NCI-H128 (cell line): Measurements from ENCODE around the gene FAM13A.
"Not testable (repeated sequence)": the region's sequence is repeated elsewhere in the genome, so short reads cannot be mapped to it uniquely, and the experiment has no call there.

ENCODE experiments used
- DNase-seq: peaks from one replicate; lab custom pipeline; 2025; ENCODE audit not compliant: unreplicated experiment; lab: John Stamatoyannopoulos, UW

Gene FAM13A

DNA sequence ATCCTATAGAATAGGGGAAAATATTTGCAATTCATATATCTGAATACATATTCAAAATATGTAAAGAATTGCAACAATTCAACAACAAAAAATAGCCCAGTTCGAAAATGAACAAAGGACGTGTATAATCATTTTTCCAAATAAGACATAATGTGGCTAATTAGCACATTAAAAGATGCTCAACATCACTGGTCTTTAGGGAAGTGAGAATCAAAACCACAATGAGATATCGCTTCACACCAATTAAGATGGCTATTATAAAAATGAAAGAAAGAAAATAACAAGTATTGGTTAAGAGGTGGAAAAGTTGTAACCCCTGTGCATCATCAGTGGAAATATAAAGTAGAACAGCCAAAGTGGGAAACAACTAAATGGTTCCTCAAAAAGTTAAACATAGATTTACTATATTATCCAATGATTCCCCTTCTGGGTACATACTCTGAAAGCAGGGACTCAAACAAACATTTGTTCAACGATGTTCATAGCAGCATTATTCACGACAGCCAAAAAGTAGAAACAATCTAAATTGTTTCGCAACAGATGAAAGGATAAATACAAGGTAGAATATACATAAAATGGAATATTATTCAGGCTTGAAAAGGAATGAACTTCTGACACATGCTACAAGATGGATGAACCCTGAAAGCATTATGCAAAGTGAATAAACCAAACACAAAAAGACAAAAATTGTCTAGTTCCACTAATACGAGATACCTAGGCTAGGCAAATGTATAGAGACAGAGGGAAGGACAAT, 12.7 kb downstream of the FAM13A start:
- DNase-seq, result no peak

DNA sequence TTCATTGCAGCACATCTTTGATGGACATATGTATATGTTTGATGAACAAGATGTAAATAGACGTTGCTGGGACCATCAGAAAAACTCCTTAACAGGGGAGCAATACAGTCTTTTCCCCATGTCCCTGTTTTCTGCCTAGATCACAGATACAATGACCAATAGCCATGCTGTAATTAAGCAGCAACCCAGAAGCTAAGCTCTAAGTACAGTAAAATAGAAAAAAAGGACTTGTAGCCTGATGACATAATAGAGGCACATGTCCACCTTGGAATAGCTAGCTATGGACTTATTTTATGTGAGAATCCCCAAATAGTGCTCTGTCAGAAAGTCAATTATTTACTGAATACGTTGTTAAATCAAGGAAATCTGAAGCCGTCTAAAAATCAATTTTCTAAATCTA, 14.9 kb downstream of the FAM13A start:
- DNase-seq, result no peak

DNA sequence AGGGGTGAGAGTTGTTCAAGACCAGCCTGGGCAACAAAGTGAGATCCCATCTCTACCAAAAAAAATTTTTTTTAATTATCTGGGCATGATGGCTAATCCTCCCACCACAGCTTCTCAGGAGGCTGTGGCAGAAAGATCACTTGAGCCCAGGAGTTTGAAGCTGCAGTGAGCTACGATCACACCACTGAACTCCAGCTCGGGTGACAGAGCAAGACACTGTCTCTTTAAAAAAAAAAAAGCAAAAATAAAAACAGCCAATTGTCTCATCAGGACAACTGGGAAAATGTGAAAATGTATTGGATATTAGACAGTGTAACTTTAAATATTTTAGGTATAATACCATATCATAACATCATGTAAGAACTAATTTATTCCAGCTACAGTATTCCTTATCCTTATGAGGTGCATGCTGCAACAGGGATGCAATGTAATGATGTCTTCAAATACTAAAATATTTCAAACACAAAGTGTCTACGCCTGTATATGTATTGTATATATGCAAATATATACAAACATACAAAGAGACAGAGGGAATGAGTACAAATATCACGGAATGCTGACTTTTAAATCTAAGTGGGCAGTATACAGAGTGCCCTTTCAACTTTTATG, 17.2 kb downstream of the FAM13A start:
- DNase-seq, result no peak

DNA sequence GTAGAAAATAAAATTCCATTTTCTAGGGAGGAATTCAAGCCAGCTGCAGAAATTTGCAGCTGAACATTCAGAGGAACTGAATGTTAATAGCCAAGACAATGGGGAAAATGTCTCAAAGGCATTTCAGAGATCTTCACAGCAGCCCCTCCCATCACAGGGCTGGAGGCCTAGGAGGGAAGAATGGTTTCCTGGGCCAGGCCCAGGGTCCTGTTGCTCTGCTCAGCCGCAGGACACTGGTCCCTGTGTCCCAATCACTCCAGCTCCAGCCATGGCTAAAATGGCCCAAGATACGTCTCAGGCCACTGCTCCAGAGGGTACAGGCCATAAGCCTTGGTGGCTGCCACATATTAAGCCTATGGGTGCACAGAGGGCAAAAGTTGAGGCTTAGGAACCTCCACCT, 20.4 kb downstream of the FAM13A start:
- no peak for DNase-seq

DNA sequence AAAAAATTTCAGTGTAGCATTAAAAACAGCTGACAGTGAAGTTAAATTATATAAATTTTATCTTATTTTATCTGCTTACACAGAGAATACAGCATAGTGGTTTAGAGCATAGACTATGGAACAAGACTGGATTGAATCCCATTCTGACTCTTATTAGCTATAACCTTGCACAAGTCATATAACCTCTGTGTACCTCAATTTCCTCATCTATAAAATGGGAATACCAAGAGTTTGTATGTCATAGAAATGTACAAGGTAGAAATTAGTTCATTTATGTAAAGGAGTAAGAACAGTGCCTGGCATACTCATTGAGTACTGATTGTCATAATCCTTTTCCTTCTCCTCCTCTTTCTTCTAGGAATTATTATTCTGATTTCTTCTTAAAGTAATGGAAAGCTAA, 25.7 kb downstream of the FAM13A start:
- no peak for DNase-seq

DNA sequence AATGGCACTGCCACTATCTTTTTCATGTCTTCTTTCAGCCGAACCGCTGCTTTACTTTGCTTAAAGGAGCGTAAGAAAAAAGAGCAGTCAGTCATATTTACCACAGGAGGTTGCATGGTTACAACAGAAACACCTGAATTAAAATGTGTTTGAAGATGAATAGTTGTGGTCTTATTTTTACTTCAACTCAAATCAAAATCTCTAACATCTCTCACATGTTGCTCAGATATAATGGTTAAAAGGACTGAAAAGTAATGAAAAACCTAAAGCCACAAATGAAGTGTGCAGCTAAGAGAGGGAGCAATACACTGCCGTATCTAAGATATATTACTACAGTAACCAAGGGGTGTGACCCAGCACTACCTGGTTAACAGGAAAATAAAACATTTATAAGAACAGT, 27.4 kb downstream of the FAM13A start:
- no peak for DNase-seq

DNA sequence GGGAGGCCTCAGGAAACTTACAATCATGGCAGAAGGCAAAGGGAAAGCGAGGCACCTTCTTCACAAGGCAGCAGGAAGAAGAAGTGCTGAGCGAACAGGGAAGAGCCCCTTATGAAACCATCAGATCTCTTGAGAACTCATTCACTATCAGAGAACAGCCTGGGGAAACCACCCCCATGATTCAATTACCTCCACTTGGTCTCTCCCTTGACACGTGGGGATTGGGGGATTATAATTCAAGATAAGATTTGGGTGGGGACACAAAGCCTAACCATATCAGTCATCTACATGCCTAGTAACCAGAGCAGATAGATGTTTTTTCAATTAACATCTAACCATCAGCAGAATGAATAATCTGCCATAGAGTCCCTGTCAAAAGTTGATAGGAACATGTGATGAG, 30.4 kb downstream of the FAM13A start:
- DNase-seq, result no peak

DNA sequence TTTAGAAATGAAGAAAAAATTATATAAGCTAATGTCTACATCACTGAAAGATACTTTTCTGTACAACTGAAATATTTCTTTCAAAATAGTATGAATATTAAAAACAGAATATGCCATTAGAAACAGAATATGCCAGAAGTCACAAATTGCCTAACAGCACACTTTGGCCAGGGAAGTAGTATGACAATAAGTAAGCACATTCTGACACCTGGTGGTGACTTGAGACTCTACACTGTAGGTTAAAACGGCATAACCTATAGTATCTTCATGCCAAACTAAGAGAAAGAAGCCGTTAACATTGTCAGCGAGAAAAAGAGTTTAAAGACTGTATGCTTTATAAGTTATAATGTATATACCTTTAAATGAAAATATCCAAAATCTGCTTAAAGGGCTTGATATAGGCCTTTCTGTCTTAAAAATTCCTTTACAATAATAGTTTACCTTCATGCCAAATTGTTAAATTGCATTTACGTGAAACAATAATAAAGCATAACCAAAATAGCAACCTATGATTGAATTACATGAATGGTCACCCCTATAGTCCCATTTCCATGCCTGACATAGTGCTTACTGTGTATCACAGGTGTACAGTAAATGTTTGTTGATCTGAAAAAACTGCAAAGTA, 32.8 kb downstream of the FAM13A start:
- DNase-seq, result peak; percentile 33

DNA sequence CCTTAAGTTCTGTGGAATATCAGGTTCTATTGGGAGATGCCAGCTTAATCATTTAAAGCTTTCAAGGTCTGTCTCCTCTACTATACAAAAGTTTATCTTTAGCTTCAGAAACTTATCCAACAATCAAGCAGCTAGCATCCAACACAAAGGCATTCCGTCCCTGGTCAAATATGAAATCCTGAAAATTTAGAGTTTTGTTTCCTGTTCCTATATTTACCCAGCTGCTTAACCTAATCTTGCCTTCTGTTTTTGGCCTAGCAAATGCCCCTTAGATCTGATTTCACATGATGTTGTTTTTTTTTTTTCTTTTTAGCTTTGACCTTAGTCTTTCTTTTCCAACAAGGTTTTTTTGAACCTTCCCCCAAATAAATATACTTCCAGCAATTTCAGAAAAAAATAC, 33.8 kb downstream of the FAM13A start:
- no peak for DNase-seq

DNA sequence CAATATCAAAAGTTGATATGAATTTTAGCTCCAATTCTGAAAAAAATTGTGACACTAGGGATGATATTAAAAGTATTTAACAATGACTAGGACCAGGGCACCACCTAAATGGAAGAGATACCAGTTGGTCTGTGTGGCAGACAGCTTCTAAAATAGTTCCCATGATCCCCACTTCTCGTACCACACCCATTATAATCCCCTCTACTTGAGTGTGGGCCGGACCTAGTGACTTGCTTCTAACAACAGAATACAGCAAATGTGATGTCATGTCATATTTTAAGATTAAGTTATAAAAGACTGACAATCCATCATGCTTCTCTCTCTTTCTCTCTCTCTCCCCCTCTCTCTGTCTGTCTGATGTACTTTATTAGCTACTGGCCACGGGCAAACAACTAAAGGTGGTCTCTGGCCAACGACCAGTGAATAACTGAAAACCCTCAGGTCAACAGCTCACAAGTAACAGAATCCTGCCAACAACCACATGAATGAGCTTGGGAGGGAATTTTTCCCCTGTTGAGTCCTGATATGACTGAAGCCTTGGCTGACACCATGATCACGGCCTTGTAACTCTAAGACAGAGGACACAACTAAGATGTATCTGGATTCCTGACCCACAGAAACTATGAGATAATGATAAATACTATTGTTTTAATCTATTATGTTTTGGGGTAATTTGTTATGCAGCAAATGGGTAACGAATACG, 34.4 kb downstream of the FAM13A start:
- DNase-seq, result no peak

DNA sequence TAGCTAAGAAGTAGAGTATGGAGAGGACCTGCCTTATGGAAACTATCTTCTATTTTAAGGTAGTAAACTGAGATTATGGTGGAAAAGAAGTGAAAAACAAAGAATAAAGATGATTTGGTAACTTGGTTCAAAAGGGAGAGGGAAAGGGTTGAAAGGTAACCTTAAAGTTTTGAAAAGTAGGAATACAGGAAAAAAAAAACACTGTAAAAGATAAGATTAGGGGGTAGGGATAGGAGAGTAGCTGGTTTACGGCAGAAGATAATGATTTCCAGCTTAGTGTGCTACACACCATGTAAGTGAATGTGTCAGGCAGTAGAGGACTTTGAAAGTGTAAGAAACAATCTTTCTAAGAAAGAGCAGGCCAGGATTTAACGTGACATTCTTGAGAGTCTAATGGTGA, 35.3 kb downstream of the FAM13A start:
- no peak for DNase-seq

DNA sequence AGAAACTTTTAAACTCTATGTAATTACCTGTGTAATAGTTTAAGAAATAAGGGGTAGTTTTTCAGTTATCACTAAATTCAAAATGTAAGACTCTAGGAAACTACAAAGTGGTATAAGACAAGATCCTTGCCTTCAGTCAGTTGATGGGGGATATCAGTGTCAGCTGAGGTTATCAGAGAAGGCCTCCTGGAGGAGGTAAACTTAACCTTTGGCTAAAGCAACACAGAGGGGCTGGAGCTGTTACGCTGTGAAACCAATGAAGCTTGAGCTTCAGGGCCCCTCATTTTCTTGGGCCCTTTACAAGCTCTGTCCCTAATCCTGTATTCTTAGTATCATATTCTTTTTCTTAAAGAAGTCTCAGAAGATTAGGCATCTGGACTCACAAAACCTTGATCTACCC, 35.9 kb downstream of the FAM13A start:
- no peak for DNase-seq

DNA sequence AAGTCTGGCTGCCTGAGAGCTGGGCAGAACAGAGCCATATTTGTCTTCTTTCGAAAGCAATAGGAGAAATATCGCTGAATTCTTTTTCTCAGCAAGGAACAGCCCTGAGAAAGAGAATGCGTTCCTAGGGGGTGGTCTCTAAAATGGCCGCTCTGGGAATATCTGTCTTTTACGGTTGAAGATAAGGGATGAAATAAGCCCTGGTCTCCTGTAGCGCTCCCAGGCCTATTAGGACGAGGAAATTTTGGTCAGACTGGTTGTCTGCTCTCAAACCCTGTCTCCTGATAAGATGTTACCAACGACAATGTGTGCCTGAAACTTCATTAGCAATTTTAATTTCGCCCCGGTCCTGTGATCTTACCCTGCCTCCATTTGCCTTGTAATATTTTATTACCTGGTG, 42.1 kb downstream of the FAM13A start:
- DNase-seq, result not testable (repeated sequence)

DNA sequence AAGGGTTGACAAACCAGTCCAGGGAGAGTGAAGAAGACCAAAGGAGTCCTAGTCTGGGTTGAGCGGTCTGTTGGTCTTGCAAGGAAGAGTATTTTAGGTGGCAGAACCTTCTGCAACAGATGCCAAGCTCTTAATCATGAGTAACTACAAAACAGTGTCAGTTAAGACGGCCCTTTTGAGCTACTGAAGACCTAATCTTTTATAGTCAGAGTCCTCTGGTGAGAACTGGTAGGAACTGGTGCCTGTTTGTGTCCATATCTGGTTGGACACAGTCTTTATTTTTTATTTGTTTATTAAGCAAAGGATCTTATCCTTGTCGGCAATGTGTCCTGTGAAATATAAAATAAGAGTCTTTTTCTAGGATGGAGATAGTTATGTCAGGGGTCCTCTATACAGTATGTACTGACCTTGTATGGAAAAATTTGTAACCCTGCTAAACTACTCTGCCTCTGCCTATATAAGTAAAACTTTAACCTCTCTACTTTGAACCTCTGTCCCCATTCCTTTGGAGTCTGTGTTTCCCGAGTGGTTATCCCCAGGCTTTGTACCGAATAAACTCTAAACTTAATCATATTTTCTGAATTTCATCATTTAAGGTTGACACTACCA, 47.1 kb downstream of the FAM13A start:
- DNase-seq, result no peak

DNA sequence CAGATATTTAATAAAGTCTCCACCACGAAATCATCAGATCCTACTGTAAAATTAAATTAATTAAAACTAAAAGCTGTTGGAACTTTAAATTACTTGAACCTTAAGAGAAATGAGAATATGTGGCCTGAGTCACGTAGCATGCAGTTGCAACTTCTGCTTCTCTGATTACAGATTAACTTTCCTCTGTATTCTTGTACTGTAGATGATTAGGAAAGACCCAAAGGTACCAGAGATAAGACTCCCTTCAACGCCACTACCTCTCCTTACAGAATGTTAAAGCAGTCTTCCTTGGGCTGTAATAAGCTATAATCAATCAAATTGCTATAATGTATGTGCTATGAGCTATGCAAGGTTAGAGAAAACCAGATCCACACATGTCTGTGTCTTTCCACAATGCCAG, 47.9 kb downstream of the FAM13A start:
- no peak for DNase-seq

DNA sequence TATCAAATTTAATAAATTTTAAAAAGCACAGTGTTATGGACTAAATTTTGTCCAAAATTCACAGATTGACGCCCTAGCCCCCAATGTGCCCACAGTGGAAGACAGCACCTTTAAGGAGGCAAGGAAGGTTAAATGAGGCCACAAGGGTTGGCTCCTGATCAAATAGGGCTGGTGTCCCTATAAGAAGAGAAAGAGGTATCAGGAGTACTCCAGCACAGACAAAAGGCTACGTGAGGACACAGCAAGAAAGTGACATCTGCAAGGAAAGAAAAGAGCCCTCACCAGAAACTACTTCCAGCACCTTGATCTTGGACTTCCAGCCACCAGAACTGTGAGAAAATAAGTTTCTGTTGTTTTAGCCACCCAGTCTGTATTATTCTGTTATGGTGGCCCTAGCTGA, 48.8 kb downstream of the FAM13A start:
- no peak for DNase-seq

DNA sequence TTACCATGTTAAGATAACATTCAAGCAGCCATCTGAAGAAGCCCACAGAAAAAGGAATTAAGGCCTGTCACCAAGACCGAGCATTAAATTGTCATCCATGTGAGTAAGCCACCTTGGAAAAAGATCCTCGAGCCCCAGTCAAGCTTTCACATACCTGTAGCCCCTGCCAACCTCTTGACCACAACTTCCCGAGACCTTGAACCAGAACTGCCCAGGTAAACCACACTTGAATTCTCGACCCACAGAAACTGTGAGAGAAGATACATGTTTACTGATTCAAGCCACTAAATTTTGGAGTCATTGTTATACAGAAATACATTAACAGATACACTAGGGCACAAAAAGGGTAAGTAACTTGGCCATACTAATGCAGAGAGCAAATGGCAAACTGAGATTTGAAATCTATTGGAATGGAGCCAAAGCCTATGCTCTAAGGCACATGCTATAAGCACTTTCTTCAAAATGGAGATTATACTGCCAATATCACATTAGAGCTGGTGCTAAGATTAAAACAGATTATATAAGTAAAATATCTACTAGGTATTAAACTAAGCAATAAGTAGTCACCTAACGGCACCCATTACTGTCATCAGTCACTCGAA, 49.5 kb downstream of the FAM13A start:
- no peak for DNase-seq

DNA sequence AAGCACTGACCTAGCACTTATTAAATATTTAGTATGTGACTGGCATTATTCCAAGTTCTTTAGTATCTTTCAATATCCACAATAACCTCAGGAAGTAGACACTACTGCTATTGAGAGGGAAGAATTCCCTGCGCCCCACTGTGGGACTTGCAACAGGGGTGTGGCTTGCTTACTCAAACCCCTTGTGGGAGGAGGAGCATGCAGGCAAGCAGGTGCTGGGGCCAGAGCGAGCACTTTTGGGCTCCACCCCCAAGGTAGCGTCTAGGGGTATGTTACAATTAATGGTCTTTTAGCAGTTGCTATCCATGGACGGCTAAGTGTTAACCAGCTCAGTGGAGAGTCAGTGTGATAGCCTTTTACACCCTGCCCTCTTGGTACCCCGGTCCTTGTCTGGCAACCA, 50.7 kb downstream of the FAM13A start:
- DNase-seq, result no peak

DNA sequence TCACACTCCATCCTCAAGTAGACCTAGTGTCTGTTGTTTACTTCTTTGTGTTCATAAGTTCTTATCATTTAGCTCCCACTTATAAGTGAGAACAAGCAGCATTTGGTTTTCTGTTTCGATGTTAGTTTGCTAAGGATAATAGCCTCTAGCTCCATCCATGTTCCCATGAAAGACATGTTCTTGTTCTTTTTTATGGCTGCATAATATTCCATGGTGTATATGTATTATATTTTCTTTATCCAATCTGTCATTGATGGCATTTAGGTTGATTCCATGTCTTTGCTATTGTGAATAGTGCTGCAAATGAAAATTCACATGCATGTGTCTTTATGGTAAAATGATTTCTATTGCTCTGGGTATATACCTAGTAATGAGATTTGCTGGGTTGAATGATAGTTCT, 51.9 kb downstream of the FAM13A start:
- not testable (repeated sequence) for DNase-seq

DNA sequence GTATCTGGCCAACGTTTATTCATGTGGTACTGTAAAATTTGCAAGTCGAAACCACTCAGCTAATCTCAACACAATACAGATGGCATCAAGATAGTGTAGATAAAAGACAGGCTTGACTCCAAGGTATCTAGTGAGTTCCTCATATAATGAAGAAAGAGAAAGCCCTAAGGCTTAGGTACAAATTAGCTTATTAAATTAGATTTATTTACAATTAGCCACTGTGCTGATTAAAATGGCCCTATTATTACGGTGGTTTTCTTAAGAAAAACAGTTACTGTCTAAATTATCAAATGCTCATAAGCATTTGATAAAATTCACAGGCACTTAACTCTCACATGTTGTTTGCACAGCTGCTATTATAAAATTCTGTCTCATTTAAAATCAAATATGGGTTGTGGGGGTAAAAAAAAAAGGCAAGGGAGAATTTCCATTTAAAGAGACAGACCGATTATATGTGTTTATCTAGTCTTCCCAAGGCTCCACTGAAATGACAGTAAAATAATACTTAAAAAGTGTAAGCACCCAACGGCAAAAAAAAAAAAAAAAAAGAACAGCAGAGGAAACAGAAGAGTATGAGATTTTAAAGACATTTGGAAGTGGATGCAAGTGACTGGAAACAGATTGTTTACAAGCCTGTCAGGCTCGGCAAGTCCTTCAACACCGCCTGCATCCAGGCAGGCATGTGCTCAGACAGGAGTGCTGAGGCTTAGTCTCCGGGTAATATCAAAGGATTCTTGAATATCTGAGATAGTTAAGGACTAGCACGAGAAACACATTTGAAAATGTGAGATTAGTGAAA, 55.1 kb downstream of the FAM13A start:
- DNase-seq, result no peak
